Measurements from ENCODE around the gene KLHL29.

DNA sequence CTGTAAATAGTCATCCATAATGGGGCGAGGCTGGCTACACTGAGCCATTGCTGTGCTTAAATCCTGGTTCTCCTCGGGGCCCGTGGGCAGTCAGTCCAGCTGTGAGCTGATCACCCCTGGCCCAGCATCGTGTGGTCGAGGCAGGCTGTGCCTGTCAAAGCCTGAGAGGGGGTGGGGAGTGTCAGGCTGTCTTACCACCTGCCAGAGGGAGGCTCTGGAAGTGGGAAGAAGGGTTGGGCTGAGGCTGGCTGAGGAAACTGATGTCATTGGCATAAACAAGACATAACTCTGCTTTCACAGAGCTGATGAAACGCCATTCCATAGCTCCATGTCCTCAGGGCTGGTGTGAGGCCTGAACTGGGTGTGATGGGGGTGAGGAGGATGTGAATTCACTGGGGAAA is 49.7 kb downstream of the KLHL29 start:
- no peak for TF ChIP-seq EZH2 (IDR thresholded peaks at IDR 0.05; ENCODE audit: insufficient read depth, poor library complexity, severe bottlenecking)
- TF ChIP-seq EZH2phosphoT487 (IDR thresholded peaks at IDR 0.05; ENCODE audit: insufficient read depth, low read depth) = no peak

Data from GM23248 (cell line).